ENCODE results near the gene UPF2.

- no peak for TF ChIP-seq CTCF (conservative IDR thresholded peaks at IDR 0.05; ENCODE audit: low read depth, low read length)
- no peak for TF ChIP-seq EZH2 (IDR thresholded peaks at IDR 0.05; ENCODE audit: borderline replicate concordance, low read depth, low read length, poor library complexity, severe bottlenecking)
These were observed 5.9 kb upstream of the UPF2 start for GRCh38 chr10:12048547-12048946.

All from A673 (cell line).